Stimulated activated CD8-positive, alpha-beta memory T cell treated with anti-CD3 and anti-CD28 coated beads, Interleukin-2, amount 100 ng/mL, for 48 hours (primary cell): ENCODE measurements around the gene GGT6.
"Not testable (repeated sequence)": the region's sequence is repeated elsewhere in the genome, so short reads cannot be mapped to it uniquely, and the experiment has no call there.

ENCODE experiments used
- DNase-seq, 2 donors: peaks; one replicate each; pipeline ENCODE4 v3.0.0-alpha.2; 2020; ENCODE audit warnings: low read depth in 2 of 2

The GGT6 gene

GRCh38 chr17:4592240-4593005 lies 32.0 kb upstream of the GGT6 start:
- no peak for DNase-seq

GRCh38 chr17:4591529-4591928 lies 31.2 kb upstream of the GGT6 start:
- no peak for DNase-seq

GRCh38 chr17:4590981-4591453 lies 30.6 kb upstream of the GGT6 start:
- no peak for DNase-seq

- DNase-seq = not testable (repeated sequence)
Observed at GRCh38 chr17:4590042-4590441, 29.7 kb upstream of the GGT6 start.

DNA sequence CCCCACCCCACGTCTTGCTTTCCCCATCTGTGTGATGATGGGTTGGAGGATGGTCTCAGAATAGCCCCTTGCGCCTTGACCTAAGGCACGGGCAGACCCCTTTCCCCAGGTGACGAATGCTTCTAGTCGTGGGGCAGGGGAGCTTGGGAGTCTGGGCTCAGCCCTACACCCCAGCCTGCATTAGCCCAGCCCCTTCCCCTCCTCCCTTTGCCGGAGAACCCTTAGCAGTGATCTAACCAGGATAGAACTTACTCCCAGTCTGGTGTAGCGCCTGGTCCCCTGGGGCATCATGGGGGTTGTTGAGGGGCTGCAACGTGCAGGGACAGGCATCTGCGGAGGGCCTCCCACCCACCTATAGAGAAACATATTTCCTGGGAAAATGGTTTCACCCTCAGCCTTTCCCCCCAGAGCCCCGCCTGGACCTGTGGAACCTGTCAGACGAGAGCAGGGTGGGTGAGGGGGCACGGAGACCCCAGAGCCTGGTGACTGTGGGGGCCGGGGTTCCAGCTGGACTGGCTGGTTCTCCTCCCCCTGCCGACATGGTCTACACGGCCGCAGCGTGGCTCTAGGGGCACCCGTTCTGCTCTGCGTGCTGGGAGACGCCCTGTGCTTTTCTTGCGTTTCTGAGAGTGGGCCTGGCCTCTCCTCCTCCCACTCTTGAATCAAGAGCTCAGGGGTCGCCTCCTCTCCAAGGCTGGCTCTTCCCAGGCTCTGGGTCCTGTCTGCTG lies 28.7 kb upstream of the GGT6 start:
- no peak for DNase-seq

GRCh38 chr17:4588391-4588790 lies 28.0 kb upstream of the GGT6 start:
- DNase-seq = no peak

DNA sequence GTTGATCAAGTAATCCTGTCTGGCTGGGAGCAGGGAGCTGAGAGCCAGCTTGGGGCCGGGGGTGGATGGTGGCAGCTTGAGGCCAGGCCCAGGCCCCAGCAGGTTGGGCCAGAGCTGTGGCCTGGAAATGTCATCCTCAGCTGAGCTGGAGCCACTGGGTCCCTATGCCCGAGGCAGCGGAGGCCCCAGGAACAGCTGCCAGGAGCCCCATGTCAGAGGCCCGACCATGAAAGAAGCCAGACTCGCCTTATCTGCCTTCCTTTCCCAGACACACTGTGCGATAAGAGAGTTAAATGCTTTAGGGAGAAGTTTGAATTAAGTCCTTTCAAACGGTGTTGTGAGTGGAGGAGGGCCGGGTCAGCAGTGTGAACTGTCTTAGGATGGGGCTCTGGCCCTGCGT lies 27.4 kb upstream of the GGT6 start:
- no peak for DNase-seq

DNA sequence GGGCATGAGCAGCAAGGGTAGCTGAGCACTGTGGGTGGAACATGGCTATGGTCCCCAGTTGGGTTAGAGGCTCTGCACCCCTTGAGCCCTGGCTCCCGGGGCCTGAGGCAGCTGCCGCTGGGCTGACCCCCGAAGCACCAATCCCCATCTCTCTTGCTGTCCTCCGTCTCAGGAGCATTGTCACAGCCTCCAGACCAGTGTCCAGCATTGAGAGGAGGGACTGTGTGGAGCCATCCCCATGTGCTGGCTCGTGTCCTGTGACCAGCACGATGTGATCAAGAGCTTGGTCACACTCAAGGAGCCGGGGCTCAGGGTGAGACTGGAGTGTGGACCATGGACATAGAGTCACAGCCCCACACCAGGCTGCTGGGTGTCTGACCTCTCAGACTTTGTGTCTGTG lies 26.8 kb upstream of the GGT6 start:
- no peak for DNase-seq

GRCh38 chr17:4586043-4586442 lies 25.7 kb upstream of the GGT6 start:
- no peak for DNase-seq

- DNase-seq = no peak
Observed at GRCh38 chr17:4585638-4585994, 25.2 kb upstream of the GGT6 start.

DNA sequence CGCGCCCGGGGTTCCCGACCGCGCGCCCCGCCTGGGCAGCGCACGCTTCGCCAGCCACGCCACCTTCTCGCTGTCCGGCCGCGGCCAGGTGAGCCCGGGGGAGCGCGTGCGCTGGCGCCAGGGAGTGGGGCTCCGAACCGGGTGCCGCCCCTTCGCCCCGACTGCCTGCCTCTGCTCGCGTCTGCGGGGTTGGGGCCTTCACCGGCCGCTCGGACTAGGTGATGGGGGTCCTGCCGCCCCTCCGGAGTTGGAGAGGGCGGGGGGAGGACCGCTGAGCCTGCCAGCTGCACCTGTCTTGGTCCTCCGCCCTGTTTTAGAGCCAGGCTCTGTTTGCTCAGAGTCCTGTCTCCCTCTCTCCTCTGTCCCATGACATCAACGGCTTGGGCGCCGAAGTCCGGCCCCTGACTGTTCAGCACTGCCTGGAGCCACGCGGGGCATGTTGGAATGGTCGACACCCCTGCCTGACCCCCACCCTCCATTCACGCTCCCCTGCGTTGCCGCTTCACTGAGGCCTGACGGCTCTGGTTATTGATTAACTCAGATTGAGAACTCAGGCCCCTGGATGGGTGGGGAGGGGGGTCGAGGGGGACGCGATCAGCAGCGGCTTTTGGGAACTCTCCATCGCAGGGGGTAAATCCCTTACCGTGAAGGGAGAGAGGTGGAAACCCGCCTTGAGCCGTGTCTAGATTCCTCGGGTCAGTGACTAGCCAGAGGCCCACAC lies 24.7 kb upstream of the GGT6 start:
- DNase-seq = no peak

DNA sequence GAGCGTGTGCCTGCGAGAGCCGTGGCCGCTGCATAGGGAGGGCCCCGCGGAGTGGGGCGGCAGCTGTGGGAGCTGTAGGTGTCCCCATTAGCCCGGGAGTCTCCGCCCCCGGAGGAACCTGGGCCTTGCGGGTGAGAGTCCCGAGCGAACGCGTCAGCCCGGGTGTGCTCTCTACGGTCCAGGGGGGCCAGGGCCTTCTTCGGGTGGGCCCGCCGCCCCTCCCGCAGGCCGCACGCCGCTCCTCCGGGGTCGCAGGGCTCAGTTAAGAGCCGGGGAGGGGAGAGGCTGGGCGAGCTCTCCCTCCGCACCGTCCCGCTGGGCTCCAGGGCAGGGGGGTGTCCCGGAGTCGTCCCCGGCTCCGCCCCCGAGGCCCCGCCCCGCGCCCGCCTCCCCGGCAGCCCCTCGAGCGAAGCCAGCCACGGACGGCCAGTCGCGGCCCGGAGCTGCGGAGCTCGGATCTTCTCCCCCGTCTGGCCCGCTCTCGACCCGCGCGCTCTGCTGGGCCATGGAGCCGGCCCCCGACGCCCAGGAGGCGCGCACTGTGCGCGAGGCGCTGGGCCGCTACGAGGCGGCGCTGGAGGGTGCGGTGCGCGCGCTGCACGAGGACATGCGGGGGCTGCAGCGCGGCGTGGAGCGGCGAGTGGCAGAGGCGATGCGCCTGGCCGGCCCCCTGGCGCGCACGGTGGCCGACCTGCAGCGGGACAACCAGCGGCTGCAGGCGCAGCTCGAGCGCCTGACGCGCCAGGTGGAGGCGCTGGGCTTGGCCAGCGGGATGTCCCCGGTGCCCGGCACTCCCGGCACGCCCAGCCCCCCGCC lies 23.9 kb upstream of the GGT6 start, which contains the start of gene SMTNL2:
Gene SMTNL2 (plus strand): TSS at position 429 of the 816 bp plus-strand sequence. CDS start 77 bp downstream, at position 506.
- no peak for DNase-seq

DNA sequence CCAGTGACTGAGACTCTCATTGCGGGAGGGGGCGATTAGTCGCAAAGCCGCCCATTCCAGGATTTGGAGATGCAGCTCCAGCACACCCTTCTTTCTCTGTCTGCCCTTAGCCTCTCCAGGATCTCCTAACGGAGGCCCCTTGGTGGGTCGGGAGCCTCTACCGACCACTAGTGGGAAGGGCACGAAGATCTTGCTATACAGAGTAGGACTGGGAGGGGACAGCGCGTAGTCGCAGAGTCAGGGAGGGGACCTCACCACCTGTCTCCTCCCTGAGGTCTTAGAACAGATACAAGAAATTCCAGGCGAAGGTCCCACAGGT lies 23.4 kb upstream of the GGT6 start:
- DNase-seq = no peak

DNA sequence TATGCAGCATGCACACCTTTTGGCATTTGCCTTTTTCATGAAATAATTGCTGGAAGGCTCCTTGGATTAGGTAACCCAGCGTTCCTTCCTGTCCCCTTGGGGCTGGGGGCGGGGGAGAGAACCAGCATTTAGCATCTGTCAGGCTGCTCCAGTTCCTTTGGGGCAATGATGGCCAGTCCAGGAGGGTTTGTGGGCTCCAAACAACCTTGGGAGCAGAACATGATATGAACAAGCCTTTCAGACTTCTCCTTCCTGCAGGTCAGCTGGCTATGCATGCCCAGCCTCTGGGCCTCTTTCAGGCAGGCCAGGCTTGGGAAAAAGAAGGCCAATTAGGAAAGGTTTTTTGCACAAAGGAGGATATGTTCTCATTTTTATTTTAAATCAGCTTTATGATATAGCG lies 22.8 kb upstream of the GGT6 start:
- DNase-seq = no peak

DNA sequence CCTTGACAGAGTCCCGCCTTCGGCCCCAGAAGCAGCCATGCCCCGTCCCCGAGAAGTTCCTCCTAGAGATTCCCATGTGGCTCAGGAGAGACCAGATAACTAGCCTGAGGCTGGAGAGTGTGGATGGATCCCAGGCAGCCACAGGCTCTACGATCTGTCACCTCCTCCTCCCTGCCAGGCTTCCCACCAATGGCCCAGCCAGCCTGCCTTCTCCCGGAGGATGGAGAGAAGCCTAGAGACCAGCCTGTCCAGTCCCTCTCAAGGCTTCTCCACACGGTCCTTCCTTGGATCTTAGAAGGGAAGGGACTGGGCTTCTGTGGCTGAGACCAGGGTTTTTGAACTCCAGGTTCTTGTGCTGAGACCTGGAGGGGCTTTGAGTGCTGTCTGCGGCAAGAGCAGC lies 22.3 kb upstream of the GGT6 start:
- DNase-seq = no peak

DNA sequence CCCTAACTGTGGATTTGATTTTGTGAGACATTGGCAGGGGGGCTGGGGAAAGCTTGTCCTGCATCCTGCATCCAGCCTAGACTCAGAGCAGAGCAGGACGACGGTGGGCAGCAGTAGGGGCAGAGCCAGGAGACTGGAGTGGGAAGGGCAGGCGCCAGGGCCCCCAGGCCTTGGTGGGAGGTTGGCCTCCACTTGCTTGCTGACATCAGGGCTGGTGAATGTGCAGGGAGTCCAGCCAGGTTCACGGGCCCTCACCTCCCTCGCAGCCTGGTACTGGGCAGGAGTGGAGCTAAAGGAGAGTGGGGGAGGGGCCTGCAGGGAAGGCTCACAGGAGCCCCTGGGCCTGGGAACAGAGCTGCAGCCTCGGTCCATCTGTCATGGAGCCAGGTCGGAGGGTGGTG lies 21.7 kb upstream of the GGT6 start:
- DNase-seq = no peak

- DNase-seq = no peak
Observed at GRCh38 chr17:4580291-4580690, 19.9 kb upstream of the GGT6 start.

GRCh38 chr17:4579678-4580077 lies 19.3 kb upstream of the GGT6 start:
- no peak for DNase-seq

- not testable (repeated sequence) for DNase-seq
Observed at GRCh38 chr17:4578349-4578748, 18.0 kb upstream of the GGT6 start.

DNA sequence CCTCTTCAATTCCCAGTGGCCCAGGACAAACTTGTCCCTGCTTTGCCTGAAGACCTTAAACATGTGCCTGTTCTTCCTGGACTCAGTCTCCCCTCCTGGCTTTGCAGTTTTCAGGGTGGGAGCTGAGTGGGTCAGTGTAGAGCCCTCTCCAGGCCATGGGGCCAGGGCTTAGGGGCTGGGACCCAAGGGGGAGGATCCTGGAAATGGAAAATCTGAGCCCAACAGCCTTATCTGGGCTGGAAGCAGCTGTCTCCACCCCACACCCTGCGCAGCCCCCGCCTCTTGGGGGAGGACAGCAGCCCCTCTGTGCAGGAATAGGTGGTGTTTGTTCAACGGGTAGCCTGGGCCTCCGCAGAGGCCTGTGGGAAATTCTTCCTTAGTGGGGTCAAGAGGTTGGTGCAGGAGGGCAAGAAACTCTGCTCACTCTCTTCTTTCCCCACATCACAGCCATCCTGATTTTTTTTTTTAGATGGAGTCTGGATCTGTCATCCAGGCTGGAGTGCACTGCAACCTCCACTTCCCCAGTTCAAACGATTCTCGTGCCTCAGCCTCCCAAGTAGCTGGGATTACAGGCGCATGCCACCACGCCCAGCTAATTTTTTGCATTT lies 17.1 kb upstream of the GGT6 start:
- DNase-seq = no peak

GRCh38 chr17:4576729-4577322 lies 16.4 kb upstream of the GGT6 start:
- DNase-seq = no peak
